NCI-H2081 (cell line): ENCODE data around the gene UTS2R.
"Not testable (repeated sequence)": the region's sequence is repeated elsewhere in the genome, so short reads cannot be mapped to it uniquely, and the experiment has no call there.

ENCODE experiments used
- DNase-seq, 2 experiments: peaks; one replicate each; lab custom pipeline; 2025; lab: John Stamatoyannopoulos, UW

UTS2R gene

DNA sequence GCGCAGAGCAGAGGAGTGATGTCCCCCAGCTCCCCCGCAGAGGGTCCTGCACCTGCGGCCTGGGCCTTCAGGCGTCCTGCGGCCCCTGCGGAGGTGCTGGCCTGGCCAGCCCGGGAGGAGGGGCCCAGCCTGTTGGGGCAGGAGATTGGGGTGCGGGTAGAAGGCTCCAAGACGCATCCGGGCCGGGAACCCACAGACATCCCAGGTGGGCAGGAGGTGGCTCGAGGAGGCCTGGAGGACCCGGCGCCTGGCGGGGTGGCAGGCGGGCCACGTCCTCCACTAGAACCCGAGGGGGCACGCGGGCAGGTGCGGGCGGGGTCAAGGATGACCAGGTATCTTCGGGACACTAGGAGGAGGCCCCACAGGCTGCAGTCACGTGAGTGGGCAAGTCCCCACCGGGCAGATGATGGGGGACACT lies 37.4 kb upstream of the UTS2R start:
- no peak for DNase-seq

DNA sequence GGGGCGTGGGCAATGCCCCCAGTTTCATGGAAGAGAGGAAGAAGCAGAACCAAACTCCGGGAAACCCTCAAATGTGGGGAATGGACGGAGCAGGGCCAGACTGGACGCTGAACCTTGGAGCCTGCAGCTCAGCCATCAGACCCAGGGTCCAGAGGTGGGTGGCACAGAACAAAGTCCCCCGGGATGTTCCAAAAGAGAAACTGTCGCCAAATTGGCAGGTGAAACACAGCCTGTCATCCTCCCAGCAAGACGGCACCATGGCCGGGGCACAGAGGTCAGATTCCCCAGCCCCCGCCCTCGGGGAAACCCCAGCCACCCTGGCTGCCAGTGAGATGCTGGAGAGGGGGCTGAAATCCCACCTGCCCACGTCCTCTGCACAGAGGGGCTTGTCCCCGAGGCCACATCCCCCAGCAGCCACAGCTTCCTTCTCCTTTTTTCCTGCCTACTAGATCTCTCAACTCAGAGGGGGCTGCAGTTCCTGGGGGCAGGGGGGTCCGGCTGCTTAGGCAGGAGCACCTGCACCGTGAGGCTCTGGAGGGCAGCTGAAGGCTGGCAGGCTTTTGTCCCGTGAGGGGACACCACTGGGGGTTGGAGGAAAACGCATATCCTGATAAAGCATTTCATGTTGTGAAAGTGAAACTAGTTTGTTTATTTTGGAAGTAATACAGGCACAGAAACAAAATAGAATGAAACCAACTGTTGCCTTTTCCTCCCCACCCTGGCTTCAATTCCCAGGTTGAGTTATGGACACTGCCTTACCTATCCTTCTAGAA lies 36.8 kb upstream of the UTS2R start:
- DNase-seq = no peak

DNA sequence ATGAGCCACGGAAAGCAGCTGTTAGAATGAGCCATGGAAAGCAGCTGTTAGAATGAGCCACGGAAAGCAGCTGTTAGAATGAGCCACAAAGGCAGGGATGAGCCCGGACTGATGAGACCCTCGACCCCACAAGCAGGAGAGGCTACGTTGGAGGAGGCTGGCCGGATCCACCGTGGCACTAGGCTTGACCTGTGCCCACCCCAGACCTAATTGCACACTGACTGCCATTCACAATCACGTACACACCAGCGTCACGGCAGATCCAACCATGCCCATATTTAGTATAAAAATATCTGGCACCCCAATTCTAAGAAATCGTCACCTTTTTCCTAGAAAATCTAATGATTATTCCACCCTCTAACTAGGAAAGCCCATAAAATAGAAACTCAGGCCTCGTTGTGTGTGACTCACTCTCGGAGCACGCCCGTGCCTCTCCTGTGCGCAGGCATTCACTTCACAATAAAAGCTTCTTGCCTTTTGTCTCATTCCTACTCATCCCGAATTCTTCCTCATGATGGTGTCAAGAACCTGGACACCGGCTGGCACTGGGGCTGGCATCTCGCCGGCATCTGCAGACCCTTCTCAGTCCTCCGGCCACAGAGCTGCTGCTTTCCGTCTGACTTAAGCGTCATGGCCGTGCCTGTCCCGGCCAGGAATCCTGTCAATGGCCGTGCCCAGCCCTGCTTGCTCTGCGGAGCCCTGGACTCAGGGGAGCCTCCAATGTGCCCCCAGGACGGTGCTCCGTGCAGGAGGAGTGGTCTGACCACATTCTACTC lies 32.5 kb upstream of the UTS2R start:
- DNase-seq = no peak

GRCh38 chr17:82339634-82340580 lies 31.7 kb upstream of the UTS2R start:
- DNase-seq = no peak

GRCh38 chr17:82342361-82343079 lies 29.0 kb upstream of the UTS2R start:
- no peak for DNase-seq

- DNase-seq = peak in 1 of 2 experiments; percentile 21
Measured at GRCh38 chr17:82343560-82343959, 28.0 kb upstream of the UTS2R start.

GRCh38 chr17:82344175-82344907 lies 27.2 kb upstream of the UTS2R start:
- DNase-seq = no peak

DNA sequence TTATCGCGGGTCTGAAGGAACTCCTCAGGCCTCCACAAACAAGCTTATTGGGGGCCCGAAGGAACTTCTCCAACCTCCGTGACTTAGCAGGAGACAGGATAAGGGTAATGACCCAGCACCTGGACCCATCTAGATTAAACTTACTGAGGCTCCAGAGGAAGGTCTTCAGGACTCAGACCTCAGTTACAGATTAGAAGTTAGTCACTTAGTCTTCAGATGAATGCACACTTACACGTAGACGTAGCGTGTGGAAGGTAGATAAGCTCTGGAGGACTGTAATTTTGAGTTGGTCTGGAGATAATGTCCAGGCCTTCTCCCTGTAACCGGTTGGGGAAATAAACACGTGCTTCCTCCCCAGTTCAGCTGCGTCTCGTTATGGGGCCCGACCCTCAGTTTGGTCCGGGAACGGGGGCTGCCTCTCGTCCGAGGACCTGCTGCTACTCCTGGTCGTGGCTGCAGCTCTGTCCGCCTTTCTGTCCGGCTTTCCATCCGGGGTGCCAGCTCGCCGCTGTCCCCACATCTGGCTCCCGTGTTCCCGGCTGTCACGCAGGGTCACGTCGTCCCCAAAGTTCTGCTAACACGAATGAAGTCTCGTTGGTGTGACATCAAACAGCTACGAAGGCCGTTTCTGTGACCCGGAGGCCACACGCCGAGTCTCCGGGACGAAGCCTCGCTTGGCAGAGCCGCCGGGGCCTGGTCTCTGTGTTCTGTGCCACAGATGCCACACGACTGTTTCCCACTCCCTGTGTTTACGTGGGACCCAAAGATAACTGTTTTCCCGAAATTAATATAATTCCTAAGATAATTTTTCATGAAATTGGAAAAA lies 26.2 kb upstream of the UTS2R start:
- DNase-seq = no peak

DNA sequence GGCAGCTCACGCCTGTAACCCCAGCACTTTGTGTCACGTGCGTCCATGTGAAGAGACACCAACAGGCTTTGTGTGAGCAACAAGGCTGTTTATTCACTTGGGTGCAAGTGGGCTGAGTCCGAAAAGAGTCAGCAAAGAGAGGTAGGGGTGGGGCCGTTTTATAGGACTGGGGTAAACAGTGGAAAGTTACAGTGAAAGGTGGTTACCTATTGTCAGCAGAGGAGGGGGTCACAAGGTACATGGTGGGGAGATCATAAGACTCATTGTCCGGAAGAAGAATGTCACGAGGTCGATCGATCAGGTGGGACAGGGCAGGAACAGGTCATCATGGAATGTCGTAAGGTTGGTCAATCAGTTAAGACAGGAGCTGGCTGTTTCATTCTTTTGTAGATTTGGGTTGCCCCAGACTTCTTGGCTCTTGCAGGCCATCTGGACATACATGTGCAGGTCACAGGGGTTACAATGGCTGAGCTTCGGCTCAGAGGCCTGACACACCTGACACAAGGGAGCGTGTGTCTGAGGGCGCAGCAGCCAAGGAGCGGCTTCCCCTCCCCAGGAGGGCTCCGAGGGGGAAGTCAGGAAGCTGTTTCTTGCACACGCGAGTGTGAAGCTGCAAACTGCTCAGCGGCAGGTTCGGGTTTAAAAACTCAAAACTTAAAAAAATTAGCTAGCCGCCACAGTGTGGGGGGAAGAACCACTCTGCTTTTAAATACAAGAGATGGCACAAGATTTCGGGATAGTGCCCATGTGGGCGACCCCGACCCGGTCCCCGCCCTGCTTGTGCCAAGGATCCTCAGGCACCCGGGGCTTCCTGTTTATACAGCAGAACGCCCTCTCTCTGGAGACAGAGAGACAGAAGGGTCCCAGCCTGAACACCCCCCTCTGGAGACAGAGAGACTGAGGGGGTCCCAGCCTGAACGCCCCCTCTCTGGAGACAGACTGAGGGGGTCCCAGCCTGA lies 24.9 kb upstream of the UTS2R start:
- no peak for DNase-seq

DNA sequence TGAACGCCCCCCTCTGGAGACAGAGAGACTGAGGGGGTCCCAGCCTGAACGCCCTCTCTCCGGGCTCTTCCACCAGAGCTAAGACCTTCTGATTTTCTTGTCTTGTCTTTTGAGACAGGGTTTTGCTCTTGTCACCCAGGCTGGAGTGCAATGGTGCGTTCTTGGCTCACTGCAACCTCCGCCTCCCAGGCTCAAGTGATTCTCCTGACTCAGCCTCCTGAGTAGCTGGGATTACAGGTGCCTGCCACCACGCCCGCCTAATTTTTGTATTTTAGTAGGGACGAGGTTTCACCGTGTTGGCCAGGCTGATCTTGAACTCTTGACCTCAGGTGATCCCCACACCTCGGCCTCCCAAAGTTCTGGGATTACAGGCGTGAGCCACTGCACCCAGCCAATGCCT lies 23.6 kb upstream of the UTS2R start:
- DNase-seq = not testable (repeated sequence)

GRCh38 chr17:82348434-82348833 lies 23.1 kb upstream of the UTS2R start:
- DNase-seq = no peak

DNA sequence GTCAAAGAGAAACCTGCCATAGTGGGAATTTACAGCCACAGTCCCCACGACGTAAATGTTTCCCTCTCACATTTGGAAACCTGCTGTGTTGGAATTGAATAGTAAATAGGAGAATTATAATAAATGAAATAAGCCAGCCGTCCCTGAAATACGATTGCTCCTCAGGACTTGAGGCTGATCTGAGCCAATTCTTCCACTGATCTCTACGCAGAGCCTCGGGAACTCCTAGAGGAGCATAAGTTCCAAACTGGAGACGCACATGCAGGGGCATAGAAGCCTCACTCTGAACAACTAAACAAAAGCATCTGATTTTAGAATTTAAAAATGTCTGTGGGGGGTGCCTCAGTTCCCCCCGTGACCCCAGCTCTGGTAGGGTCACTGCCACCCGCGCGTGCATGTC lies 22.7 kb upstream of the UTS2R start:
- no peak for DNase-seq

- DNase-seq = no peak
Measured at GRCh38 chr17:82349287-82349701, 22.3 kb upstream of the UTS2R start.

DNA sequence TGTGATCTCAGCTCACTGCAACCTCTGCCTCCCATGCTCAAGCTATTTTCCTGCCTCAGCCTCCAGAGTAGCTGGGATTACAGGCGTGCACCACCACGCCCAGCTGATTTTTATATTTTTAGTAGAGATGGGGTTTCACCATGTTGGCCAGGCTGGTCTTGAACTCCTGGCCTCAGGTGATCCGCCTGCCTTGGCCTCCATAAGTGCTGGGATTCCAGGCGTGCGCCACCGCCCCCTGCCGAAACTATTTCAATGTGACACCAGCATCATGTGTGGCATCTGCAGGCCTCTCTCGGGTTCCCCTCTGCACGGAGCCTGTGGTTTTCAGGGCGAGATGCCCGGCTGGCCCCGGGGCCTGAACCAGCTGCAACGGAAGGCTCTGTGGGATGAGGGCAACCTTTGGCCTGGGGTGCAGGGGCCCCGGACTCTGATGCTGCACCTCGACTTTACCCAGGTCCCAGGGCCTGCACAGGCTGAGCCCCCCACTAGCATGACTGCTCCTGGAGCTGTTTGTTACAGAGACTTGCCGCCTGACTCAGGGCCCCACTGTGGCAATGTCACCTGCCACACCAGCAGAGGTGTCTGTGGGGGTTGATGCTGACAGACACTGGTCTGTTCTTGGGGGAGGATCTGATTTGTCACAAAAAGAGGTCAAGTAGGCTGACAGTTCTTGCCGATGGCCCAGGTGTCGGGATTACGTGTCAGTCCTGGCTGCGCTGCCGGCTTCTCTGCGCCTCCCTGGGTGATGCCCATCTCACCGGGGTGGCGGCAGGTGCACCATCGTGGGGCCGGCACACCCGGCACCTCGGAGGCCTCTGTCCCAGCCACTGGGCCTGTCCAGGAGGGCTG lies 21.2 kb upstream of the UTS2R start:
- DNase-seq = no peak

DNA sequence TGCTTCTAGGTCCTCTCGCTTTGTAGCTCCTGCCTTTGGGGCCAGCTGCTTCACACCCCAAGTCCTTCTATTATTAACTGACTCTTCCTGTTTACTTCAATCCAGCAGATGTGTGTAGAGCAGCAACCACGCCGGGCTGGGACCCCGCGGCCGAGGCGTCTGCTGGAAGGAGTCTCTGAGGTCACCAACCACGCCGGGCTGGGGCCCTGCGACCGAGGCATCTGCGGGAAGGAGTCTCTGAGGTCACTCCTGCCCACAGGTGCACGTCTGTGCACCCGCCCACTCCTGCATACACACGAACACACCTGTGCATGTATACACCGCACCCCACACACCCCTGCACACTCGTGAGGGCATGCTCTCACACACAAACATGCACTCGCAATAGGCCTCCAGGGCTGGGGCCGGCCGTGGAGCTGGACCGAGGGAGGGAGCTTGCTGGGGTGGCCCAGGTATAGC lies 20.3 kb upstream of the UTS2R start:
- no peak for DNase-seq

- peak; percentile 92 to 95 for DNase-seq
Measured at GRCh38 chr17:82351713-82352488, 19.7 kb upstream of the UTS2R start.

DNA sequence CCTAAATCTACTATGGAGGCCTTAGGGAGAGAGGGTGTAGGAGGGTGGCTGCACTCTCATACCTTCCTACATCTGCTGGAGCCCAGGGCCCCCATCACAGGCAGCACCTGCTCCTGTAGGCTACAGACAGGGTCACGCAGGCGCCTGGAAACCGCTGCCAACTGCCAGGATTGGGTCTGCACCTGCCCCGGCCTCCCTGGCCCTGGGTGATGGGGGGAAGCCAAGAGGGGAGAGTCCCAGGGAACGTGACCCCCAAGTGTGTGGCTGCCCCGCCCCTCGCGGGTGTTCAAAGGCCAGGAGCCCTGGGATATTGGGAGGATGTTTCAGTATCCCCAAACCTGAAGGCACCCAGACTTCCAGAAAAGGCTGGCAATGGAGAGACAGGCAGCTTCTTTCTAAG lies 18.1 kb upstream of the UTS2R start:
- DNase-seq = peak in 1 of 2 experiments; percentile 25
